ENCODE measurements around the gene THYN1. TPM values are rescaled to one million over a fixed set of nuclear protein-coding genes. Genes with fewer than 3 reads are reported as not detected.

The THYN1 gene
- total and polyA plus RNA-seq, 2 of the 13 experiments (the other 11 are each of a cell fraction or from before 2014, with no cell fraction given): 36.1 to 87.6 TPM

- TF ChIP-seq TFE3 (CRISPR knock-in tag; IDR thresholded peaks at IDR 0.05): 0 out of 2 replicates have a peak, but pooled peaks have one; percentile 38
- TF ChIP-seq RFXANK (CRISPR knock-in tag; IDR thresholded peaks at IDR 0.05): no peak; the same call in 1 of the 2 replicates
- TF ChIP-seq RBAK (CRISPR knock-in tag; IDR thresholded peaks at IDR 0.05): no peak
- TF ChIP-seq, protein P1, sequence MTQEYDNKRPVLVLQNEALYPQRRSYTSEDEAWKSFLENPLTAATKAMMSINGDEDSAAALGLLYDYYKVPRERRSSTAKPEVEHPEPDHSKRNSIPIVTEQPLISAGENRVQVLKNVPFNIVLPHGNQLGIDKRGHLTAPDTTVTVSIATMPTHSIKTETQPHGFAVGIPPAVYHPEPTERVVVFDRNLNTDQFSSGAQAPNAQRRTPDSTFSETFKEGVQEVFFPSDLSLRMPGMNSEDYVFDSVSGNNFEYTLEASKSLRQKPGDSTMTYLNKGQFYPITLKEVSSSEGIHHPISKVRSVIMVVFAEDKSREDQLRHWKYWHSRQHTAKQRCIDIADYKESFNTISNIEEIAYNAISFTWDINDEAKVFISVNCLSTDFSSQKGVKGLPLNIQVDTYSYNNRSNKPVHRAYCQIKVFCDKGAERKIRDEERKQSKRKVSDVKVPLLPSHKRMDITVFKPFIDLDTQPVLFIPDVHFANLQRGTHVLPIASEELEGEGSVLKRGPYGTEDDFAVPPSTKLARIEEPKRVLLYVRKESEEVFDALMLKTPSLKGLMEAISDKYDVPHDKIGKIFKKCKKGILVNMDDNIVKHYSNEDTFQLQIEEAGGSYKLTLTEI (CRISPR knock-in tag; conservative IDR thresholded peaks at IDR 0.05): no peak
- 0 out of 2 replicates have a peak, but pooled peaks have one; percentile 9 for TF ChIP-seq ZNF329 (CRISPR knock-in tag; IDR thresholded peaks at IDR 0.05; ENCODE audit: low read depth)
- TF ChIP-seq REST (IDR thresholded peaks at IDR 0.05; ENCODE audit: borderline replicate concordance in 1 of 2, low read depth in 1 of 2, low read length in 2 of 2): no peak; a peak in 1 of 4 replicates
- TF ChIP-seq, protein P2, sequence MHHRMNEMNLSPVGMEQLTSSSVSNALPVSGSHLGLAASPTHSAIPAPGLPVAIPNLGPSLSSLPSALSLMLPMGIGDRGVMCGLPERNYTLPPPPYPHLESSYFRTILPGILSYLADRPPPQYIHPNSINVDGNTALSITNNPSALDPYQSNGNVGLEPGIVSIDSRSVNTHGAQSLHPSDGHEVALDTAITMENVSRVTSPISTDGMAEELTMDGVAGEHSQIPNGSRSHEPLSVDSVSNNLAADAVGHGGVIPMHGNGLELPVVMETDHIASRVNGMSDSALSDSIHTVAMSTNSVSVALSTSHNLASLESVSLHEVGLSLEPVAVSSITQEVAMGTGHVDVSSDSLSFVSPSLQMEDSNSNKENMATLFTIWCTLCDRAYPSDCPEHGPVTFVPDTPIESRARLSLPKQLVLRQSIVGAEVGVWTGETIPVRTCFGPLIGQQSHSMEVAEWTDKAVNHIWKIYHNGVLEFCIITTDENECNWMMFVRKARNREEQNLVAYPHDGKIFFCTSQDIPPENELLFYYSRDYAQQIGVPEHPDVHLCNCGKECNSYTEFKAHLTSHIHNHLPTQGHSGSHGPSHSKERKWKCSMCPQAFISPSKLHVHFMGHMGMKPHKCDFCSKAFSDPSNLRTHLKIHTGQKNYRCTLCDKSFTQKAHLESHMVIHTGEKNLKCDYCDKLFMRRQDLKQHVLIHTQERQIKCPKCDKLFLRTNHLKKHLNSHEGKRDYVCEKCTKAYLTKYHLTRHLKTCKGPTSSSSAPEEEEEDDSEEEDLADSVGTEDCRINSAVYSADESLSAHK (CRISPR knock-in tag; IDR thresholded peaks at IDR 0.05; ENCODE audit: borderline replicate concordance): no peak
- no peak for TF ChIP-seq ZNF337 (CRISPR knock-in tag; IDR thresholded peaks at IDR 0.05; ENCODE audit: borderline replicate concordance, low read depth)
- TF ChIP-seq ZBTB26 (CRISPR knock-in tag; IDR thresholded peaks at IDR 0.05; ENCODE audit: borderline replicate concordance): peak; percentile 57; the same call in 1 of the 2 replicates
- TF ChIP-seq MYNN (CRISPR knock-in tag; IDR thresholded peaks at IDR 0.05; ENCODE audit: low read depth): no peak
- no peak for TF ChIP-seq MTF1 (CRISPR knock-in tag; IDR thresholded peaks at IDR 0.05)
- no peak for TF ChIP-seq ZNF577 (CRISPR knock-in tag; IDR thresholded peaks at IDR 0.05; ENCODE audit: borderline replicate concordance, low read depth)
- TF ChIP-seq ZZZ3 (CRISPR knock-in tag; IDR thresholded peaks at IDR 0.05; ENCODE audit: borderline replicate concordance): 0 out of 2 replicates have a peak, but pooled peaks have one; percentile 28
- peak; percentile 12 for TF ChIP-seq AGO1 (IDR thresholded peaks at IDR 0.05; ENCODE audit: low read depth, low read length, poor library complexity, severe bottlenecking)
These were observed 29.1 kb downstream of the THYN1 start, which contains the start of the genes NCAPD3 and VPS26B (continued) for GRCh38 chr11:134223836-134224709.
